HG03095 (cell line): ENCODE results near the gene CALML3.

Experiments
- ATAC-seq: cut with Tn5 transposase; IDR thresholded peaks from one replicate; pipeline ENCODE4 v1.9.1; 2021; ENCODE audit warnings: moderate library complexity; ENCODE audit not compliant: unreplicated experiment

Gene CALML3

GRCh38 chr10:5523796-5524574, 776 bp upstream of the CALML3 start:
- ATAC-seq, result no peak

- no peak for ATAC-seq
These were observed 990 bp downstream of the CALML3 start for GRCh38 chr10:5525561-5526341.

DNA sequence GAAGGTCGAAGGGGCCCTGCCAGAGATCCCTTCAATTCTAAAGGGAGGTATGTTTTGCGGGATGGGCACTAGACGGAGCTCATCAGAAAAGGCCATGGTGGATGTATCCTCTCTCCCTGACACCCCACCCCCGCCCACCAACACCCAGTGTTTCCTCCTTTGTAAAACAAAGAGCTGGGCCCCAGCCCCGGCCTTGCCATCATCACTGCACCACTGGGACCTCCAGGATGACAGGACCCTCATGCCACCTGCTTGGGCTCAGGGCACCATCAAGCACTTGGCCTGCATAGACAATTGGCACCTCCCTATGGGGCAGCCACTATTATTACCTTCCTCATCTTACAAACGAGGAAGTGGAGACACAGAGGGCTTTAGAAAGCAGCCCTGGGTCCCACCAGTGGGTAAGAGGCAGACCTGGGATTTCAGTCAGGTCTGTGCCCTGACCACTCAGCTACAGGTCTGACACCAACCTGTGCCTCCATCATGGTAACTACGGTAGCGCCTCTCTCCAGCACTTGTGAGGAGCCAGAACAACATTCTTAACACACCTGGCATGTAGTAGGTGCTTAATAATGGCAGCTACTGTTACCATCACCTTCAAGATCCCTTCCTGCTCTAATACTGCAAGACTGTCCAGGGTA, 2.0 kb downstream of the CALML3 start:
- no peak for ATAC-seq

- ATAC-seq, result no peak
These were observed 2.8 kb downstream of the CALML3 start for GRCh38 chr10:5527332-5528200.

DNA sequence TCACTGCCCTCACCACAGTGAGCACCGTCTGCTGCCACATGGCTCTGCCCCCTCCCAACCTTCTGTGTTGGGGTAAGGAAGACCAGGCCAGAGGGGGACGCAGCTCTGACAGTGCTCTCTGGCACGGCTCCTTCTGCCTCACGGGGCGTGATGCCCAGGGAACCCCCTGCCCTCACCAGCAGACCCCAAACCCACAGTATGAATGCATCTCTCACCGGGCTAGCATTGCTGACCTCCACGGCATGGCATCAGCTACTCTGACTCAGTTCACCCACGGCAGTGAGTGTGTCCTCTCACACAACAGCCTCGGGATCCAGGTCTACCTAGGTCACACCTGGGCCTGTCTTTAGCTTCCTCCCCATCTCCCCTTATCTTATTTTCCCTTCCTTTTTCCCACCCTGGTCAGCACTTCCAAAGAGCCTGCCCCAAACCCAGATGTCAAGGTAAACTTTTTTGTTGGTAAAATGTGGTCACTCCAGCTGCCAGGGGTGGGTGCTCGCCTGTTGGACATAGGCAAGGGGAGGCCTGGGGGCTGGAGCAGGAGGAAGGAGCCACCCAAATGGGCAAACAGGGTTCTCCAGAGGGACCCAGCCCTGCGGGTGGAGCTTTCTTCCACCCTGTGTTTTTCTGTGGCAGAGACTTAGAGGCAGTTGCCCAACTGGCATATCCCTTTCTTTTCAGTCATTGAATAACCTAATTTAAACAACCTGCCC, 4.4 kb downstream of the CALML3 start:
- ATAC-seq, result no peak

GRCh38 chr10:5529702-5530411, 5.1 kb downstream of the CALML3 start:
- no peak for ATAC-seq

- ATAC-seq, result no peak
These were observed 5.6 kb downstream of the CALML3 start for GRCh38 chr10:5530412-5530806.

GRCh38 chr10:5530846-5531557, 6.2 kb downstream of the CALML3 start:
- no peak for ATAC-seq

- no peak for ATAC-seq
These were observed 7.0 kb downstream of the CALML3 start for GRCh38 chr10:5531558-5532306.

GRCh38 chr10:5532307-5532605, 7.5 kb downstream of the CALML3 start:
- ATAC-seq, result no peak

GRCh38 chr10:5532618-5533097, 7.9 kb downstream of the CALML3 start:
- ATAC-seq, result no peak

DNA sequence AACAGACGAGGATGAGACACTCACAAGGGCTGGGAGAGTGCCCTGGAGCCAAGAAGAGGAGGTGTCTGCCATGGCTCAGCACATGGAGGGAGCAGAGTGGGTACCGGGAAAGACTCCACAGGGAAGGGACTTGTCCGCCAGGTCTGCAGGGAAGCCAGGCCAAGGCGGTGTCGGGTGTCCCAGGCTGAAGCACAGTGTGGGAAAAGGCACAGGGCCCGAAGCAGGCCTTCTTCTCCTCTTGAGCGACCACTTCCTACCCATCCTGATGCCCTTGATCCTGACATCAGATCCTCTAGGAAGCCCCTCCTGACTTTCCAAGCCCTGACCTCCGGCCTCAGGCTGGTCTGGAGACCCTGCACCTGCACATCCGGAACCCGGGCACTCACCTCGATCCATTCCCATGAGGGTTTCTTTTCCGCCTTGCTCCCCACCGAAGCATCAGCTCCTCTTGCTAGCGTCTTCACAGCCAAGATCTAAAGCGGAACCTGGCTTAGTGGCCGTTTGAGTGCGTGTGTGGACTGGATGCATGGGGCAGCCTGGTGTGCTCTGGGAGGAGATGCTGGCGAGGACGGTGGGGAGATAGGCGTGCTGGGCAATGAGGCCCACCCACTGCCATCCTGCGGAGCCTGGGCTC, 8.5 kb downstream of the CALML3 start:
- ATAC-seq, result no peak

- ATAC-seq, result no peak
These were observed 9.5 kb downstream of the CALML3 start for GRCh38 chr10:5534051-5534821.

DNA sequence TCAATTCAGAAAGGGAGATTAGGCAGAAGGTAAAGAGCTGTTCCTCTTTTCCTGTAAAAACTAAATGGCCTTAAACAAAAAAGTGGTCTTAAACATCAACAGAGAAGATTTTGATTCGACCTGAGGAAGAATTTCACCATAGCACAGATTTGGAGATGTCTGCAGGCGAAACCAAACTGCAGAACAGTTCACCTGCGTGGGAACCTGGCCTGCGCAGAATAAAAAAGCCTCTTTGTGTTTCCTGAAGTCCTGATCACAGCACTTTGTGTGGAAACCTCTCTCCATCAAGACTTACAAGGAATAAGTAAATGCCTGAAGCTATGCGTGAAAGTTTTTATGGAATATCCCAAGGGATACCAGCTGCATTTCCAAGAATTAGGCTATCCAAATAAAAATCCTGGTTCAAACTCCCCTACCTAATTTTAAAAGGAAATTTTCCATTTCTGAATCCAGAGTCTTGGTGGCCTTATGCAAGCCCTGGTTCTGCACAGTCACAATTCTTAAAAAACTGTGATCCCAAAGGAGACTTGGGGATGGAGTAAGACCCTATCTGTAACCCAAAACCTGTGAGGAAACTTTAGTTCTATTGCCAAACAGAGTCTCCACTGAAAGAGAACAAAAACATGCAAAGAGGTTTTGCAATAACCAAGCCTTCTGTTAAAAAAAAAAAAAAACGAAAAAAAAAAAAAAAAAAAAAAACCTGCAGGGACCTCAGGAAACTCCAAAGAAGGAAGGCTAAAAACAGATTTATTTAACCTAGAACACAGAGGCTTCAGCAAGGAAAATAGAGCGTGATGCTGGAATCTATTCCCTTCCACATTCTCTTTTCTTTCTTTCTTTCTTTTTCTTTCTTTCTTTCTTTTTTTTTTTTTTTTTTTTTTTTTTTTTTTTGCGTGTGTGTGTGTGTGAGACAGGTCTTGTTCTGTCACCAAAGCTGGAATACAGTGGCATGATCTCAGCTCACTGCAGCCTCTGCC, 10.4 kb downstream of the CALML3 start:
- ATAC-seq, result no peak

GRCh38 chr10:5536486-5537081, 11.8 kb downstream of the CALML3 start:
- no peak for ATAC-seq

DNA sequence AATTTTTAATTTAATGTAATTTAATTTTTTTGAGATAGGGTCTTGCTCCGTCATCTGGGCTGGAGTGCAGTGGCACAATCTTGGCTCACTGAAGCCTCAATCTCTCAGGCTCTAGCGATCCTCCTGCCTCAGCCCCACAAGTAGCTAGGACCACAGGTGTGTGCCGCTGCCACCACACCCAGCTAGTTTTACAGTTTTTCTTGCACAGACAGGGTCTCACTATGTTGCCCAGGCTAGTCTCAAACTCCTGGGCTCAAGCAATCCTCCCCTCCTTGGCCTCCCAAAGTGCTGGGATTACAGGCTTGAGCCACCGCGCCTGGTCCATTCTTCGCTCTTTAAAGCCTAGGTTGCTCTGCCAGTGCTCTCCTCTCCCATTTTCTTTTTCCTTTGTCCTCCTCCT, 12.9 kb downstream of the CALML3 start:
- no peak for ATAC-seq
